SKM-1 treated with dmso at 0.1 percent for 144 hours (cell line): Measurements from ENCODE around the gene CDC20.
"Not testable (repeated sequence)": the region's sequence is repeated elsewhere in the genome, so short reads cannot be mapped to it uniquely, and the experiment has no call there.

Source experiments
- DNase-seq: peaks from one replicate; lab custom pipeline; 2025; ENCODE audit not compliant: unreplicated experiment; lab: John Stamatoyannopoulos, UW

CDC20 gene

GRCh38 chr1:43379476-43379875 lies 20.7 kb downstream of the CDC20 start:
- DNase-seq, result no peak

GRCh38 chr1:43381612-43382011 lies 22.8 kb downstream of the CDC20 start:
- peak; percentile 70 for DNase-seq

GRCh38 chr1:43382027-43382779 lies 23.4 kb downstream of the CDC20 start:
- no peak for DNase-seq

DNA sequence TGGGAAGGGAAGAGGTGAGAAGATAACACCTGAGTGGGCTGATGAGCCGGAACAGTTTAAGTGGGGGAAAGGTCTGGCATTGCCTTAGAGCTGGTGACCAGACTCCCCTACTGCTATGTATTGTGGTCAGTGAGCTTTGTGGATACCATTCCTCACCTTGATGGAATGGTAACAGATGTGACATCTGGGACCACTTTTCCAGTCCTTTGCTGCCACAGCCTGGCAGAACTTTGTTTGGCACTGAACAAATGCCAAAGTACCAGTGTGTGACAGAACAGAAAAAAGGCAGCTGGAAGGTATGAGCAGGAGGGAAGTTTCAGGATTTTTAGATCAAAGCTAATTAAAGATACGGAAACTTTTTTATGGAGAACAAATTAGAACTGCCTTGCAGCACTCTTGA lies 24.7 kb downstream of the CDC20 start:
- no peak for DNase-seq

DNA sequence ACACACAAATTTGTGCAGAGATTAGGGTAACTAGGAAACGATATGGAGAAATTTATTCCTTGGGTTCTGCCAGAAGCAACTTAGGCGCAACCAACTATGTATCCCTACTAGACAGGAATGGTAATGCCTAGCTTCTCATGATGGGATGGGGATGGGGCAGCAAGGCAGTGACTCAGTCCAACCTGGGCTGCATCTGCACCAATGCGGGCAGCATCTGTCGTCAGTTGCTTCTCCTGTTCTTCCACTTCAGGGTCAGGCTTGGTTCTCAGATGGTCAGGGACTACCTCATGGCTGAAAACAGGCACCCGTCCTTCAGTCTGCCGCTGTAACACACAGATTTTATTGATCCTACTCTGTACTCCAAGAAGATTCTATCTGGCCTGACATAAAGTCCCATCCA lies 27.9 kb downstream of the CDC20 start:
- no peak for DNase-seq

DNA sequence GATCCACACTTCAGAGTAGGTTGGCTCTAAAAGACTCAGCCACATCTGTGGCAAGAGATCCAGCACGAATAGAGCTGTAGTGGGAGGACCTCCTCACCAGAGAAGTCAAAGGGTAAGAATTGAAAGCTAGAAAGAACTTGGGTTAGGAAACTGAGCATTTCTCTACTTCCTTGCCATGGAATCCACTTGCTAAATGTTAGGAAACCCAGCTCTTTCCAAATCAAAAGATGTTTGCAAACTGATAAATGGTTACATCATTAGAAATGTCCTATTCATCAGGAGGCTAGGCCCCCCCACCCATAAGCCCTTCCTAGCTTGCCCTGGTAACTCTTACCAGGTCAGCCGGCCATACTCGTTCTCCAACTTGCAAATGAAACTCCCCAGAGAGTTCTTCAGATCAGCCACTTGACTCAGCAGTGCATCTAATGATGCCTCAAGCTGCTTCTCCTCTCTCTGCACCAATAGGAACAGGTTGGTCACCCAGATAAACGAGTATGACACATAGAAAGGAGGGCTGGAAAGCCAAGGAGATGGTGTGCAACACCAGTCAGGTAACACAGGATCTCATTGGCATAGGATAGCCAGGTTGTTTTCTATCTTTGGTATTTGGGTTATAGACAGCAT lies 29.3 kb downstream of the CDC20 start:
- DNase-seq, result no peak

DNA sequence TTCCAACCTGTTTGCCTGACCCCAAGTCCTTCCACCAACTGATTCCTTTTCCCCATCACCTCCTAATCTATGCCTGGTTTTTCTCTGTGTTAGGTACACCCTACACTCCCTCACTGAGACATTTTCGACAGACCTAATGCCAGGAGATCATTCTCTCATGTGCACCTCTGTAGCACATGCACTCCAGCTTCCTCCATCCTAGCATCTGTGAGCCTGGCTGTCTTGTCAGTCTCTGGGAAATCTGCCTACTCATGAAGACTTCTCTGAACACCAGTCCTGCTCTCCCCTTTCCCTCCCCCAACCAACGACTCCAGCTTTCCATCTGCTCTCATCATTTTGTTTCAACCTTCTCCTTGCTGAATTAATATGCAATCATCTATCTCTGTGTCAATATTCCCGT lies 29.8 kb downstream of the CDC20 start:
- DNase-seq, result no peak

- peak; percentile 91 for DNase-seq
These were observed 30.8 kb downstream of the CDC20 start, which contains the start of the genes MED8 and SZT2 for GRCh38 chr1:43389326-43390313. Gene MED8 (minus strand): TSS chr1:43389800. CDS start chr1:43389764, 36 bp downstream. Gene SZT2 (plus strand): TSS chr1:43389899. CDS start chr1:43389969, 70 bp downstream.

DNA sequence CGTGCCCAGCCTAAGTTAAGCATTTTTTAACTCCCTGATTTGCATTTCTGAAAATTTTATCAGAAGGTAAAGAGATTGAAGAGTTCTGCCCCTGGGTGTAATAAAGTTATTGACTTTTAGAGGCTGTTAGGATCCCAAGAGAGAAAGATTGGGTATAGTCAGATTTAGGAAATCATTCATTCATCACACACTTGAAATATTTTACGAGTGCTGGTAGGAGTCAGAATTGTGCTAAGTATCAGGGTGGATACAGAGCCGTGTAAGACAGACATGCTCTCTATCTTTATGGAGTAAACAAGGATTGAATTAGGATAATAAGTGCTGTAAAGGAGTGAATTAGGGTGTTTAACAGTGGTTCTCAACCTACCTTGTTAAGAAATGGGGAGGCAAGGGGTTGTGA lies 33.9 kb downstream of the CDC20 start:
- DNase-seq, result no peak

DNA sequence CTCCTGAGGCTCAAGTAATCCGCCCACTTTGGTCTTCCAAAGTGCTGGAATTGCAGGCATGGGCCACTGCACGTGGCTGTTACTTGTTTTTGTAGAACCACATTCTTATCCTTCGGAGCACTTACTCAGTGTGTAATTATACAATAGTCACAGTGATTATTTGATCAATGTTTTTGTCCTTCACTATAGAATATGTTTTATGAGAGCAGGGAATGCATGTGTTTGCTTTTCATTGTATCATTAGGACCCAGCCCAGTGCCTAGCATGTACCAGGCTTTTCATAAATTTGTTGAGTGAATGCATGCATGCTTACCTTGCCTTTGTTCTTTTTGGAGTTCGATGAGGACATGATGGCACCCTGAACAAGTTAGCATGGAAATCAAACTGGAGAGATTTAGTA lies 36.7 kb downstream of the CDC20 start:
- no peak for DNase-seq

- no peak for DNase-seq
These were observed 37.3 kb downstream of the CDC20 start for GRCh38 chr1:43396059-43396458.

DNA sequence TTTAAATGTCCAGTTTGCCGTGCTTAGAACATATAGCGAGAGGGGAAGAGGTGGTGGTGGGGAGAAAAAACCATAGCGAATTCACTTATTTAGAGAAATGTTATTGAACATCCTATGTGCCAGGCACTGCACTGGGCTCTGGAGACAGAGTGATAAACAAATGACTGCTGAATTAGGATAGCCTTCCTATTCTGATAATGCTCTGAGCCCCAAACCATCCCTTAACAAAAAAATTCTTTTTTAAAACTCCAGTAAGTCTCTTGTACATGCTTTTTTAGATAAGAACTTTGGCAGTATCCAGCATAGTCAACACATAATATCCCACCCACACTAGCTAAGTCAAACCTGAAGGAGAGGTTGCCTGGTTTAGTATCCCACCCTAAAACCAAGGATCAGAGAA lies 39.4 kb downstream of the CDC20 start:
- no peak for DNase-seq

GRCh38 chr1:43400441-43400840 lies 41.7 kb downstream of the CDC20 start:
- DNase-seq, result not testable (repeated sequence)

DNA sequence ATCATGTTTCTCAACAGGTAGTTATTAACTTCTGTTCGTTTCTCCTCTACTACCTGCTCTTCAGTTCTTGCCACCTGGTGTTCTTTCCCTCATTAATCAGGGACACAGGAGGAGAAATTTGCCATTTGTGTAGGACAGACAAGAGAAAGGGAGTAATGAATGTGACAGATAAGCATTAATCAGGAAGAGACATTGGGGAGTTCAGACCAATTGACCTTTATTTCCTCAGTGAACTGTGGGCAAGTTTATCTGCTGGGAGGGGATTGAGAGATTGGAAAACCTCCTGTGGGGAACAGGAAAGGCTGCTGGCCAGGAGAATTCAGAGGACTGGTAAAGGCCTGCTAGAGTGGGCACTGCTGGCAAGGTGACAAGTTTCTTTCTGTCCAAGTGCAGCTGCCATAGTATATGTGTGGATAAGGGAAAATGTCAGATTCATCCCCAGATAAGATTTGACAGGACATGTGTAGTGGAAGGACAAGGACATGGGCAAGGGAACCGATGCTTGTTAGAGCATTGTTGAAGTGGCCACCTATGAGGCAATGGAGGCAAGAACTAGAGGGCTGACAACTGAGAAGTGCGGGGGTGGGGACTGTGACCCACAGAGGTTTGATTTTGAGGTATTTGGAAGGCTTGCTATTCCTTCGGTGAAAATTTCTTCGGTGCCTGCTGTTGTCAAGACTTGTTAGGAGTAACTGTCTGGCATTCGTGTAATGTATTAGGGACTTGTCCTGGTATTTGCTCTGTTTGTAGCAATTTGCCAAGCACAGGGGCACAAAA lies 43.5 kb downstream of the CDC20 start:
- no peak for DNase-seq

DNA sequence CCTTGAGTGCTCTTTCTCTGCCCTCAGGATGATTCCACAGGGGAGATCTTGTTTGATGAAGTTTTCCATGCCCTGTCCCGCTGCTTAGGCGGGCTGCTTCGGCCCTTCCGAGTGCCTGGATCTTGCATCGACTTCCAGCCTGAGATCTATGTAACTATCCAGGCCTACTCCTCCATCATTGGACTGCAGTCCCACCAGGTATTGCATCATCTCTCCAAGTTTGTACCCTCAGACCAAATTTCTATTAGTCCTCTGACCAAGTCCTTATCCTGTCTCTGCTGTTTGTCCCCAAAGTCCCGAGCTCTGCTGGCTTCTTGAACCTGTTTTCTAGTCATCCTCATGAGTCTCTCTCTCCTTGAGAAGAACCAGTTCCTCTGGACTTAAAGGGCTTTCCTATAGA lies 45.6 kb downstream of the CDC20 start:
- DNase-seq, result no peak

DNA sequence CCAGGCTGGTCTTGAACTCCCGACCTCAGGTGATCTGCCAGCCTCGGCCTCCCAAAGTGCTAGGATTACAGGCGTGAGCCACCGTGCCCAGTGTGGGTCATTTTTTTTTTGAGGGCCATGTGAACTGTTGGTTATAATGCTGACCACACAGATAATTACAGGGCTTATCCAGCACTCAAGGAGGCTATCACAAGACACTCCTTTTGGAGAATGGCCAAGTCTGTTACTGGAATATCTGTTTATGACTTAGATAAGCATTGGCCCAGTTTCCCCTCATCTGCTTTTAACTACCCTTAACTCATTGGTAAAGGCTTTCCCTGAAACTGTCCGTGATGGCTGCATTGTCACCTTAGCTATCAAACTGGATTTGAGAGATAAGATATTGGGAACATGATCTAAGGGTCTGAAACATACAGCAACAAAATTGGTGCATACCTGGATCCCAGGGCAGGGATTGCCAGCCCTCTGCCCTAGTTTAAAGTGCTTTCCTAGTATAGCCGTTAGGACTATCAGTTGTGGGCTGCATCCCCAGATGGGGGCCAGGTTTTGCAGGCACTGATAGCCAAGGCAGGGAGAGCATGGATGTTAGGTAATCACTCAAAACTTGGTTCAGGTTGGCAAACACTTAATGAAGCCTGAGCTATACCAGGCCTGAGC lies 46.6 kb downstream of the CDC20 start:
- DNase-seq, result no peak

DNA sequence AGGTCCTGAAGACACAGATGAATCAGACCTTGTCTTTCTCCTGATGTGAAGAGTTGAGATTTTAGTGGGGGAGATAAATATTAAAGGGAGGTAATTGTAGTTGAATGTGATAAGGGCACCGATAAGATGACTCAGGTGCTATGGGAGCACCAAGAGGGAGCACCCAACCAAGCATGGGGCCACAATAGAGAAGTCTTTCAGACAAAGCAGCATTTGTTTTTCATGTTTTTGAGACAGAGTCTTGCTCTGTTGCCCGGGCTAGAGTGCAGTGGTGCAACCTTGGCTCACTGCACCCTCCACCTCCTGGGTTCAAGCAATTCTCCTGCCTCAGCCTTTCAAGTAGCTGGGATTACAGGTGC lies 47.1 kb downstream of the CDC20 start:
- no peak for DNase-seq

DNA sequence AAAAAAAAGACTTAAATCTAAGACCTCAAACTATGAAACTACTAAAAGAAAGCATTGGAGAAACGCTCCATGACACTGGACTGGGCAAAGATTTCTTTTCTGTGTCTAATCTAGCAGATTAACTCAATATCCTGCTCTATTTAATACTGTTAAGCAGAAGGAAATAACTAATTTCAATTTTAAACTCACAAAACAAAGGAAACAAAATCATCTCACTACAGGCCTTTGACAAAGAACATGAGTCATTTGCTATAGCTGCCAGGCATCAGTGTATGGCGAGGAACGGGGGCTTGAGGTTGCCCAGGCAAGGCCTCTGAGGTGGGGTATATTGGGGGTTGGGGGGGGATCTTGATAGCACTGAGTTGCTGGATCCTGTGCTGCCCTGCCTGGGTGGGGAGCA lies 51.8 kb downstream of the CDC20 start:
- no peak for DNase-seq
